Measurements from ENCODE around the gene ANKLE1.
"Not testable (repeated sequence)": the region's sequence is repeated elsewhere in the genome, so short reads cannot be mapped to it uniquely, and the experiment has no call there.

Gene ANKLE1

DNA sequence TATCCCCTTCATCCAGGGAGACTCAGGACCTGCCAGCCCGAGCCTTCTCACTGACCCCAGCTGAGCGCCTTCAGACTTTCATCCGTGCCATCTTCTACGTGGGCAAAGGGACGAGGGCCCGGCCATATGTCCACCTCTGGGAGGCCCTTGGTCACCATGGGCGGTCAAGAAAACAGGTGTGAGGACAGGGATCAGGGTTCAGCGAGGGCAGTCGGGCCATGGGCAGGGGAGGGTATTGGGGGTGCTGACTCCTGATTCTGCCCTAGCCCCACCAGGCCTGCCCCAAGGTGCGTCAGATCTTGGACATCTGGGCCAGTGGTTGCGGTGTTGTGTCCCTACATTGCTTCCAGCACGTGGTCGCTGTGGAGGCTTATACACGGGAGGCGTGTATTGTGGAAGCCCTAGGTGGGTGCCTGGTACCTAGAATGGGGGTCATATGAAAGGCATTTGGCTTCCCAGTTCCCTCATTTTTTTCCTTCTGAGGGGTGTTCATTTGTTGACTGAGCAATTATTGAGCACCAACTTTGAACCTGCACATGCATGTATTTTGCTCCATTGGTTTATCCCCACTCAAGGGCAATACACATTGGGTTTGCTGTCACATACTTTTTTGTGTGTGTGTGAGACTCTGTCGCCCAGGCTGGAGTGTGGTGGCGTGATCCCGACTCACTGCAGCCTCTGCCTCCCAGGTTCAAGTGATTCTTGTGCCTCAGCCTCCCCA, 3.9 kb downstream of the ANKLE1 start:
- DNase-seq: no peak

DNA sequence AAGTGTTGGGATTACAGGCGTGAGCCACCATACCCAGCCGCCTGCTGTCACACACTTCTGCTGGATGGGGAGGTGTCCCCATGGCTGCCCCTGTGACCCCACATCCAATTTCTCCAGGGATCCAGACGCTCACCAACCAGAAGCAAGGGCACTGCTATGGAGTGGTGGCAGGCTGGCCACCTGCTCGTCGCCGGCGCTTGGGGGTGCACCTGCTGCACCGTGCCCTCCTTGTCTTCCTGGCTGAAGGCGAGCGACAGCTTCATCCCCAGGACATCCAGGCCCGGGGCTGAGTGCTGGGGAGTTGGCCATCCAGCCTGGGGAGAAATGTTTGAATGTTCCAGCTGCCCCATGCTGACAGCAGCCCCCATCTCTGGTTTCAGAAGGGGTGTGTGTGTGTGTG, 4.6 kb downstream of the ANKLE1 start:
- DNase-seq: no peak

DNA sequence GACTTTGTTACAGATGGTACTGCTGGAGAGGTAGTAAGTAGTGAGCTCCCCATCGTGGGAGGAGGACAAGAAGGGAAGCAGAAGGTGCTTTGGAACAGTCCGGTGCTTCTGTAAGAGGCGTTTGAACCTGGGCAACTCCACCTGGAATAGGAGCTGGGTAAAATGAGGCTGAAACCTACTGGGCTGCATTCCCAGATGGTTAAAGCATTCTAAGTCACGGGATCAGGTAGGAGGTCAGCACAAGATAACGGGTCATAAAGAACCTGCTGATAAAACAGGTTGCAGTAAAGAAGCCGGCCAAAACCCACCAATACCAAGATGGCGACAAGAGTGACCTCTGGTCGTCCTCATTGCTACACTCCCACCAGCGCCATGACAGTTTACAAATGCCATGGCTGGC, 5.1 kb downstream of the ANKLE1 start:
- no peak for DNase-seq

DNA sequence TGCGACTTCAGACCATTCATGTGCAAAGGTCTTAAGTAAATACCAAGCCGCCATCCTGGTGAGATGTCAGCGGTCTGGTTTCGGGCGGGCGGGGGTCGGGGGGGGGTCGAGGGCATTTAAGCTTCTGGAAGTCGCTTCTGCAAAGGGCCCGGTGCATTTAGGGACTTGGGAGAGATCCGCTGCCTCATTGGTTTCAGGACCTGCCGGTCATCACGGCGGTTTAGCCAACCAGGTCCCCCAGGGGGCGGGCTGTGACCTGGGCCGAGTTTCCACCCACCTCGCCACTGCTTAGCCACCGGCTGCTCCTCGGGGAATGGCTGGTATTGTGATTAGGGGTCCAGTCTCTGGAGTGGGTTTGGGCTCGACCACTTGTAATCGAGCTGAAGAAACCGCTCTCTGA, 7.8 kb downstream of the ANKLE1 start:
- DNase-seq: peak; percentile 37

DNA sequence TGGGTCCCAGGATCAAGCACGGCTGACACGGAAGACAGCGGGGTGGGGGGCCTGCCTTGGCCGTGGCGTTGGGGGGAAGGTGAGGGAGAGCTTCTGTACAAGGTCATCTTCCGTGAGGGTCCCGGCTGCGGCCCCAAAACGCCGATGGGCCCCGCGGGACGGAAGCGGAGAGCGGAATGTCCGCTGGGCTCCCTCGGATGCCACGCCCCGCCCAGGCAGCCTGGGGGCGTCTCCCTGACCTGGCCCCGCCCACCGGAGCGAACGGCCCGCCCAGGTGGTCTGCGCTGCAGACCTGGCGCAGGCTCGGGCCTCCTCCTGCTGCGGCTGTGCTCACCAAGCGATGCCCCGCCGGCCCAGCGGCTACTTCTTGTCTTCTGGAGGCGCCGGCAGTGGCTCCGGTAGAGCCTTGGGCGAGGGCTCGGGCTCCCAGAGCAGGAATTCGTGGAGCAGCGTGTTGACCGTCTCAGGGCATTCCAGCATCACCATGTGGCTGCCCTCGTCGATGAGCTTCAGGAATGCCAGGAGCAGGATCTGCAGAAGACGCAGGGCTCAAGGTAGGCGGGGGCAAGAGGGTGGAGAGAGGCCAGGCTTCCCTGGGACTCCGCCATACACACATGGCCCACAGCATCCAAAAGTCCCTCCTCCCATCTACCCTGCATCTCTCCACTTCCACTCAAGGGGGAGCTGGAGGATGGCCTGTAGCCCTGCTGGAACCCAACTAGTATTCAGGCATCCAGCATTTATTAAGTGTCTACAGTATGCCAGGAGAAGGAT, 10.8 kb downstream of the ANKLE1 start:
- DNase-seq: peak; percentile 63

DNA sequence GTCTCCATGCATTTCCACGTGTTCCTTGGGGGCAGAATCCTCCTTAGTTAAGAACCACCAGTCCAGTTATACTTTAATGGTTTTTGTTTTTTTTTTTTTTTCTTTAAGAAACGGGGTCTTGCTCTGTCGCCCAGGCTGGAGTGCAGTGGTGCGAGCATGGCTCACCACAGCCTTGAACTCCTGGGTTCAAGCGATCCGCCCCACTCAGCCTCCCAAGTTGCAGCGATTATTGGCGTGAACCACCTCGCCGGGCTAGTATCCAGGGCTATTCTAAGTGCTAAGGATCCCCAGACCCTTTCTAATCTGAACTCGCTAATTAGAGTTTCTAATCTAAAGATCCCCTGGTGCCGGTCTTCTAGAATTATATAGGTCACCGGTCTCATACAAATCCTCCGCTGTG, 11.9 kb downstream of the ANKLE1 start:
- DNase-seq: no peak

DNA sequence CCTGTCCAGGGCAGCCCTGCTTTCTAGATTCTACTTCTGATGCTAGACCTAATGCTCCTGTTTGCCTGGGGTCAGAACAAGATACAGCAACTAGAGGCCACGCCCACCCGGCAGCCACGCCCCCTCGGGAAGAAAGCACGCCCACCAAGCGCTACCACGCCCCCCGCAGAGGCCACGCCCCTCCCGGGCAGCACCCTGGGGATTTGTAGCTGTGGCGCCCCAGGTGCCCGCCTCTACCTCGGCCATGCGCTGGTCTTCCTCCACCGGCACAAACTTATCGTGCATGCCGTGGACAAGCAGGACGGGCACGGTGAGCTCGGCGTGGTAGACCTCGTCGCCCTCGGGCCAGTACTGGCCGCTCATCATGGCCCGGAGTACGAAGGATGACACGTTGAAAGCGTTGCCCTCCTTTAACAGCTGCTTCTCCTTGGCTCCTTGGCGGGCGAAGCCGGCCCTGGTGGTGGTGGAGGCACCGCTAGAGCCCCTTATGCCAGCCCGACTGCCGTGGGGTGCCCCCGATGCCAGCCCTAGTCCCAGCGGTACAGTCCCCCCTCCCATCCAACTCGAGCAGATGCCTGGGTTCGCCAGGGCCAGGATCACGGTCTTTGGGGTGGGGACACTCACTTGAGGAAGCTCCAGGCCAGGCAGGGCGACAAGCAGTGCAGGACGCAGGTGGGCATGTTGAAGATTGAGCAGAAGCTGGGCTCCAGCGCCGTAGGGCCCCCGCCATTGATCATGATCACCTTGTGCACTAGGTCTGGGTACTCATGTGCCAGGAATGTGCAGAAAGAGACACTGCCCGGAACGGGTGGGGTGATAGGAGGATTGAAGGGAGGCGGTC, 12.6 kb downstream of the ANKLE1 start:
- no peak for DNase-seq

DNA sequence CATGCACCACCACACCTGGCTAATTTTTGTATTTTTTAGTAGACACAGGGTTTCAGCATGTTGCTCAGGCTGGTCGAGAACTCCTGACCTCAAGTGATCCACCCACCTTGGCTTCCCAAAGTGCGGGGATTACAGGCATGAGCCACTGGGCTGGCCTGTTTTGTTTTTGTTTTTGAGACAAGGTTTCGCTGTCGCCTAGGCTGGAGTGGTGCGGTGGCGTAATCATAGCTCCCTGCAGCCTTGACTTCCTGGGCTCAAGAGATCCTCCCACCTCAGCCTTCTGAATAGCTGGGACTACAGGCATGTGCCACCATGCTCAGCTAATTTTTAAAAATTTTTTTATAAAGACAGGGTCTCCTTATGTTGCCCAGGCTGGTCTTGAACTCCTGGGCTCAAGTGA, 13.8 kb downstream of the ANKLE1 start:
- not testable (repeated sequence) for DNase-seq

DNA sequence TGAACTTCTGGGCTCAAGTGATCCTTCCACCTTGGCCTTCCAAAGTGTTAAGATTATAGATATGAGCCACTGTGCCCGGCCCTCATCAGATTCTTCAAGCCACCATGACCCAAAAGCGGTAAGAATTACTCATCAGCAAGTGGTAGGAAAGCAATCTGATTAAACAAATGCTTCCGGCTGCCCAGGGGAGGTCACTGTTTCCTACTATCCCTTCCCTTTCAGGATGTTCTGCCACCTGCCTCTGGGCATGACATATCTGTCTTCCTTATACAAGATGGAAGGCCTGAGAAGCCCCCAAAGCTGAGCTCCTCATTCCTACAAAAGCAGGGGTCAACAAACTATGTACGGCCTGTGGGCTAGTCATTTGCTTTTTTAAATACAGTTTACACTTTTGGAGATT, 14.6 kb downstream of the ANKLE1 start:
- DNase-seq: peak; percentile 59

DNA sequence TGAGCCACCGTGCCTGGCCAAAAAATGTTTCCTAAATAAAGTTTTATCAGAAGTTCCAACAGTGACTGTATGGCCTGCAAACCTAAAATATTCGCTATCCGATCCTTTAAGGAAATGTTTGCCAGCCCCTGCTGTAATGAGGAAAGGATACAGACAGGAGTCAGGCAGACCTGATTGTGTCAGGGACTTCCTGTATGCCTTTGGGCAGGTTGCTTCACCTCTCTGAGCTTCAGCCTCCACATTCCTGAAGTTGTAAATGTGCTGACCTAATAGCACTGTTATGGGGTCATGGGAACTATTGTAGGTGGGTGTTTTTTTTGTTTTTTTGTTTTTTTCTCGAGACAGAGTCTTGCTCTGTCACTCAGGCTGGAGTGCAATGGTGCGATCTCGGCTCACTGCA, 15.3 kb downstream of the ANKLE1 start:
- DNase-seq: no peak

DNA sequence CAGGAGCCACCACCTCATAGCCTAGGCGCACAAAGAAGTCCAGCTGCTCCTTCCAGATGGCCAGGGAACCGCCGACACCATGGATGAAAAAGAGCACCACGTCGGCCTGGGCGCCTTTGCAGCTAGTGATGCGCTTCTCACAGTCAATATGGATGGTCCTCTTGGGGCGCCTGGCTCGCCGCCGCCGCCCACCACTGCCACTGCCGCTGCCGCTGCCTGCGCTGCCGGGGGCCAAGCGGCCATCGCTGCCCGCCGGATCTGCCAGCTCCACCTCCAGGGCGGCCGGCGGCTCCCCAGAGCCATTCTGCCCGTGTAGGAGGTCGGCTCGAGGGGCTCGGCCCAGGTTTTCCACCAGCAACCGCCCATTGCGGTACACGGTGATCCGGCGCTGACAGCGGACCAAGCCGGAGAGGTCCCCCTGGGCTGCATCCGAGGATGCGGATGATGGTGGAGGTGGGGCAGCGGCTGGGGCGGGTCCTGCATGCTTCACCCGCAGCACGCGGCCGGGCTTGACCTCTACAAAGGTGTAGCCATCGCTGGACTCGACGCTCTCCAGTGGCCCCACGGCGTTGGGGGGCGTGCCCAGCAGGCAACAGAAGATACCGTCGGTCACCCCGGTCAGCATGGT, 19.4 kb downstream of the ANKLE1 start:
- no peak for DNase-seq

DNA sequence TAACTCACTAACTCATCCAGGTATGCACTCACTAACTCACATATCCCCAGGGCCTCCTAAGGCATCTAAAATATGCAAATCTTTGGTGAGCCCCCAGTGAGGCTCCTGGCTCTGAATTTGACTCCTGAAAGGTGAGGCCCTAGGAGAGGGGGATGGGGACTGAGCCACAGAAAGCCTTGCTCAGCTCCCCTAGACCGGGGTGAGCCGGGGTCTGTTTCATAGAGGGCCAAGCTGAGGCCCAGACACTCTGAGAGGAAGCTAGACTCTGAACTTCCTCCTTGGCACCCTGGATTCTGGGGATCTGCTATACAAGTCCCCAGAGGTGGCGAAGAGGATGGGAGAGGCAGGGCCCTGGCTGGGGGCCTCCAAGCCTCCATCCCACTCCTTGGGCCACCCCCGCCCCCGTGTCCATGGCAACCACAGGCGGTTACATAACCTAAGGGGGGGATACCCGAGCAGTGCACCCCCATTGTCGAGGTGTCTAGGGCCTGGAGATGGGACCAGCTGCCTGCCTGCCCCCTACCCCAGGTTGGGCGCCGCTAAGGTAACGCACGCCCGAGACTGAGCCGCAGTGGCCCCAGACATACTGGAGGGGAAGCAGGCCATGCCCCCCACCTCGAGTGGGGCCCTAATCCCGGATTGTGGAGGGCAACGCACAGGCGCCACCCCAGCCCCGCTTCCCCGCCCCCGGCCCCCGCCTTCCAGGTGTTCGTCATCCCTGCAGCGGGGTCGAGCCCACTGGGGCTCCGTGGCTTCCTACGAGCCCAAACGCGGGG, 20.9 kb downstream of the ANKLE1 start:
- DNase-seq: no peak

DNA sequence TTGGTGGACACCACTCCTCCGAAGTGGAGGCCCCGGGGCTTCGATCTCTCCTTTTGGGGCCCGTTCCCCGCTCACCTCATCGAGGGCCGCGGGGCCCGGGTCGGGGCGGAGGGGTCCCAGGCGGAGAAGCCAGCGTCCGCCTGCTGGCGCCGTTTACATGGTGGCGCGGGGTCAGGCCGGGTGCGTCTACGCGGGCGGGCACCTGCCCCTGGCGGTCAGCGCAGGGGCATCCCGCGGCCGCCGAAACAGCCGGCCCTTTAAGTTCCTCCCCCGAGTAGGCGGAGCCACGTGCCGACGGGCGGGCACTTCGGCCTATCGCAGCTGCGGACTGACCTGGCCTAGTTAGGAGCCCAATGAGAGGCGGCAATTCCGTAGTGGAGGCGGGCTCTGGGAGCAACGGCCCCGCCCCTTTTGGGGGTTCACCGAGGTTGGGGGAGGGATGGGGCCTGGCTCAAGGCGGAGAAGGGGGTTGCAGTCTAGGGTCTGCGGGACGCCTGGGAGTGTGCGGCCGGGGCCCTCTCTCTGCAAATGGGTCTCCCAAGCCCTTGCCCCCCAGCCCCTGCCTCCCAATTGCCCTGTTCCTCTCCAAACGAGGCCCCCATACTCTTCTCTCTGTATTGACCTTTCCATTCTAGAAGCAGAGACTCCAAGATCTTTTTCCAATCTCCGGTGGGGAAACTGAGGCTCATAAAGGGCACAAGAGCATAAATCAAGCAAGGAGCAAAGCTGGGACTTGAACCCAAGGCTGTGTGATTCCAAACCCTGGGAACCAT, 21.7 kb downstream of the ANKLE1 start, which contains the start of gene ABHD8:
Gene ABHD8, minus strand, starts transcription at position 259 of the 773 bp plus-strand sequence. CDS start 1,809 bp downstream, outside the sequence.
- peak; percentile 91 for DNase-seq

DNA sequence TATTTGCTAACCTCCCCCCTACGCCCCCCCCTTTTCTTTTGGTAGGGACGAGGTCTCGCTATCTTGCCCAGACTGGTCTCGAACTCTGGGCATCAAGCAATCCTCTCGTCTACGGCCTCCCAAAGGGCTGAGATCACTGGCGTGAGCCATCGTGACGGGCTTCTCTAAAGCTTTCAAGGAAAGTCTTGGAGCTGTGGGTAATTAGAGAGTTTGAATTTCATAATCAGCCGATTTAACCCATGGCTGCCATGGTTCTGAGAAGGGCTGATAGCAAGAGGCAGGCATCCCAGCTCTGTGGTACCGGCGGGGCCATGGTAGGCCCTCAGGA, 22.2 kb downstream of the ANKLE1 start:
- no peak for DNase-seq

DNA sequence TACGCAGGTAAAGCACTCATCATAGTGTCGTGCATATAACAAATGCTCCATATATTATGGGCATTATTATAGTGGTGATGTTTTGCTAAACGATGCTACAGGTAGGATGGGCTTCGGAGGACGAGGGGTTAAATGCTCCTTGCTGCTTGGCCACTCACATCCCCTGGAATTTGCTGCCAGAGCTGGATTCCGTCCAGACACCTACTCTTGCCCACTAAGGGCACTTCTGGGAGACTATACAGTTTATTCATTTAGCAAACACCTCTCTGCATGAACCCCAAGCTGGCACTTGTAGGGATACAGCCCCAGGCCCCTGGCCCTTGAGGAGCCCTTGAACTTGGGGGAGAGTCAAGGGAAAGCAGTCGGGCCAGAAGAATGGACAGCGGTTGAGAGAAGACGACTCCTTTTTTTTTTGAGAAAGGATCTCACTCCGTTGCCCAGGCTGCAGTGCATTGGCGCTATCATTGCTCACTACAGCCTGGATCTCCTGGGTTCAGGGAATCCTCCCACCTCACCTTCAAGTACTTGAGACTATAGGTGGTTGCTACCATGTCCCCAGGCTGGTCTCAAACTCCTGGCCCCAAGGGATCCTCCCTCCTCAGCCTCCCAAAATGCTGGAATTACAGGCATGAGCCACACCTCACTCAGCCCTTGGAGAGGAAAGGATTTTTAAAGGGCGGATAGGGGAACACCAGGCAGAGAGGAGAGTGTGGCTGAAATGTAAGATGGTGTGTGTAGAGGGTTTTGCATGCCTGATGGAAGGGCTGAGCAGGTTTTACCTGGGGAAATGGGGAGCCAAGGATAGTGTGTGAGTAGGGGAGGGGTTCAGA, 22.9 kb downstream of the ANKLE1 start:
- no peak for DNase-seq

DNA sequence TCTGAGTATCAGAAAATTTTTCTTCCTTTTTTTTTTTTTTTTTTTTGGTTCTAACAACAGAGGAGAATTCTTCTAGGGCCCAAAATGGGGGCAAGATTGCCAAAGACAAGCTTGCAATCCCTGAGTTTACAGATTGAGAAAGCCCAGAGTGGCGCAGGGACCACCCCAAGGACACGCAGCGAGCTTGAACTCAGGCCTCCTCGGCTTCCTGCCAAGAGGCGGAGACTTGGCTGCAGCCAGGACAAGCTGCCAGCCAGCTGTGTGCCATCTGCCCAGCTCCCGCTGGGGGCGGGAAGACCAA, 23.5 kb downstream of the ANKLE1 start:
- no peak for DNase-seq

DNA sequence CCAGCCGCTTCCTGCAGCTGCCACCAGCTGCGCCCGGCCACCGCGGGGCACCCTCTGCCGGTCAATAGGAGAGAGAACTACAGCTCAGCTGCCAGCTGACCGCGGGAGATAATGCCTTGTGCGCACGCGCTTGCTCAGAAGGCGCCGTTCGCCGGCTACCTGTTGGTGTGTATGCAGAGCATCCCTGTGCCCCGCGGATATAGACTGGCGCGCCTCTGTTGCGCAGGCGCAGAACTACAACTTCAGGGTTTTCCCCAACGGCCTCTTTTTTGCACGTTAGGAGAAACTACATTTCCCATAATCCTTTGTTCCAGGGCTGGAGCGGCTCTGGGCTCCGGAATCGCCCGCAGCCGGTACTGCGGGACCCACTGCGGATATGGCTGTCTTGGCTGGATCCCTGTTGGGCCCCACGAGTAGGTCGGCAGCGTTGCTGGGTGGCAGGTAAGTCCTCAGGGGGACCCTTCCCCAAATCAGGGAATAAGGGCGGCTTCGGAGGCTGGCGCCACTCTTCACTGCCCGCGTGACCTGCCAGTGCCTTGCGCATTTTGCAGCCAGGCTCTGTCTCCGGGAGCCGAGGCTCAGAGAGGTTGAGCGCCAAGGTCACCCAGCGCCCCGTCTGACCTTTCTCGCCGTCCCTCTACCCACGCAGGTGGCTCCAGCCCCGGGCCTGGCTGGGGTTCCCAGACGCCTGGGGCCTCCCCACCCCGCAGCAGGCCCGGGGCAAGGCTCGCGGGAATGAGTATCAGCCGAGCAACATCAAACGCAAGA, 24.0 kb downstream of the ANKLE1 start, which contains the start of gene MRPL34:
Gene MRPL34, plus strand, starts transcription at position 356 of the 768 bp plus-strand sequence. Its CDS starts 21 bp downstream, at position 377.
- DNase-seq: peak; percentile 100

DNA sequence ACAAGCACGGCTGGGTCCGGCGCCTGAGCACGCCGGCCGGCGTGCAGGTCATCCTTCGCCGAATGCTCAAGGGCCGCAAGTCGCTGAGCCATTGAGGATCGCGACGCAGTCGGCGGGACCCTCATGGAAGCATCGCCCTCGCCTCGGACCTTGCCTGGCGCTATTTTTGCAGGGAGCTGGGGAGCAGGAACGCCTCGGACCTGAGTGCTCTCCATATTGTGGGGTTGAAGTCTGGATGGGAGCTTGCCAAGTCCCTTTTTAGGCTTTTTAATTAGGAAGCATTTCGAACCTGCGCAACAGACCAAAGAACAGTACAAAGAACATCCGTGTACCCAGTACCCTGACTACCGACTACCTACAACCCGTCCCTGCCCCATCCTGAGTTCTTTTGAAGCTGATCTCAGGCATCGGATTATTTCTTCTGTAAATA, 24.6 kb downstream of the ANKLE1 start:
- DNase-seq: no peak

DNA sequence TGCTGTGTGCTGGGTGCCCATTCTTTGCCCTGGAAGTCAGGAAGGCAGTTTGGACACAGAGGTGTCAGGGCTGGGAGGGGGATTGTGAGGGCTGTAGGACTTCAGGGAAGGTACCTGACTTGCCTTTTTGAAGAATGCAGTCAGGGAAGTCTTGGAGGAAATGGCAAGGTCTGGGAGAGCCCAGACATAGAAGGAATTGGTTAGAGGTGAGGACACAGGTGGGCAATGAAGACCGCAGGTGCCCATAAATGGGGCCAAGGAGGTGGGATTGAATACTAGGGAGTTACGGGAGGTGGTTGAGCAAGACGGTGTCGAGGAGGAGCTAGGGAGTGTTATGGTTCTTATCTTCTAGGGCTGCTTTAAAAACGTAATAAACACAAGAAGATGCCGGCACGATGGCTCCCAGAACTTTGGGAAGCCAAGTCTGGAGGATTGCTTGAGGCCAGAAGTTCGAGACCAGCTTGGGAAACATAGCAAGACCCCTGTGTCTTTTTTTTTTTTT, 26.2 kb downstream of the ANKLE1 start:
- no peak for DNase-seq
